Bone marrow (tissue), 2 donors: ENCODE measurements around the gene IDI1.
A peak's percentile ranks its signal among the peaks of the same experiment; 100 is the strongest.
"Not testable (repeated sequence)": the region's sequence is repeated elsewhere in the genome, so short reads cannot be mapped to it uniquely, and the experiment has no call there.

Experiments
- DNase-seq, 2 donors: peaks; one replicate each; lab custom pipeline; 2025; lab: John Stamatoyannopoulos, UW

IDI1 gene

GRCh38 chr10:1048732-1049424 is at the start of gene IDI1:
TSS of gene IDI1 (minus strand) at chr10:1049119. CDS start at chr10:1049003, 116 bp downstream.
- peak; percentile 97 to 98 for DNase-seq

- DNase-seq, result no peak
Observed at GRCh38 chr10:1097436-1097835, 48.5 kb upstream of the IDI1 start.

GRCh38 chr10:1096287-1096889 is 47.5 kb upstream of the IDI1 start:
- no peak for DNase-seq

- no peak for DNase-seq
Observed at GRCh38 chr10:1095498-1095897, 46.6 kb upstream of the IDI1 start.

GRCh38 chr10:1094112-1095057 is 45.5 kb upstream of the IDI1 start:
- DNase-seq, result no peak

GRCh38 chr10:1093696-1094095 is 44.8 kb upstream of the IDI1 start:
- DNase-seq, result no peak

GRCh38 chr10:1090696-1091095 is 41.8 kb upstream of the IDI1 start:
- DNase-seq, result no peak

- DNase-seq, result no peak
Observed at GRCh38 chr10:1089017-1089689, 40.2 kb upstream of the IDI1 start.

GRCh38 chr10:1086787-1087186 is 37.9 kb upstream of the IDI1 start:
- no peak for DNase-seq

- no peak for DNase-seq
Observed at GRCh38 chr10:1085258-1085657, 36.3 kb upstream of the IDI1 start.

GRCh38 chr10:1084011-1084950 is 35.4 kb upstream of the IDI1 start:
- no peak for DNase-seq

GRCh38 chr10:1083581-1083980 is 34.7 kb upstream of the IDI1 start:
- no peak for DNase-seq

- DNase-seq, result no peak
Observed at GRCh38 chr10:1078668-1079067, 29.7 kb upstream of the IDI1 start.

- DNase-seq, result no peak
Observed at GRCh38 chr10:1074748-1075308, 25.9 kb upstream of the IDI1 start.

- no peak for DNase-seq
Observed at GRCh38 chr10:1074052-1074747, 25.3 kb upstream of the IDI1 start.

- no peak for DNase-seq
Observed at GRCh38 chr10:1070919-1071318, 22.0 kb upstream of the IDI1 start.

- DNase-seq, result no peak
Observed at GRCh38 chr10:1068380-1069361, 19.8 kb upstream of the IDI1 start.

GRCh38 chr10:1066734-1067133 is 17.8 kb upstream of the IDI1 start:
- not testable (repeated sequence) for DNase-seq

- DNase-seq, result no peak
Observed at GRCh38 chr10:1064964-1065247, 16.0 kb upstream of the IDI1 start.
